GM18858 (cell line): ENCODE data around the gene HOXD3.

Source experiments
- ATAC-seq: cut with Tn5 transposase; IDR thresholded peaks from one replicate; pipeline ENCODE4 v1.9.1; 2021; ENCODE audit not compliant: unreplicated experiment

Gene HOXD3

GRCh38 chr2:176206136-176206535 is 49.0 kb downstream of the HOXD3 start:
- no peak for ATAC-seq

- ATAC-seq: no peak
These were observed 49.6 kb downstream of the HOXD3 start for GRCh38 chr2:176206682-176207081.

- ATAC-seq: no peak
These were observed 54.0 kb downstream of the HOXD3 start for GRCh38 chr2:176211110-176211509.

- ATAC-seq: no peak
These were observed 55.2 kb downstream of the HOXD3 start for GRCh38 chr2:176212276-176212675.

- ATAC-seq: no peak
These were observed 56.3 kb downstream of the HOXD3 start for GRCh38 chr2:176213406-176213805.
